Brain pericyte (primary cell): Measurements from ENCODE around the gene ZNF135.

ENCODE experiments used
- DNase-seq: peaks from one replicate; pipeline ENCODE4 v3.0.0-alpha.2; 2012; ENCODE audit warnings: low read depth, low spot score

ZNF135 gene

GRCh38 chr19:58046856-58047255, 12.2 kb upstream of the ZNF135 start:
- no peak for DNase-seq

GRCh38 chr19:58047672-58048071, 11.4 kb upstream of the ZNF135 start:
- DNase-seq: no peak

GRCh38 chr19:58052256-58052655, 6.8 kb upstream of the ZNF135 start:
- no peak for DNase-seq

GRCh38 chr19:58053480-58054156, 5.5 kb upstream of the ZNF135 start:
- no peak for DNase-seq

GRCh38 chr19:58054901-58055874, 3.9 kb upstream of the ZNF135 start:
- no peak for DNase-seq

- no peak for DNase-seq
These were observed 2.8 kb upstream of the ZNF135 start for GRCh38 chr19:58056261-58056660.

GRCh38 chr19:58056861-58057260, 2.2 kb upstream of the ZNF135 start:
- DNase-seq: no peak

- no peak for DNase-seq
These were observed 615 bp upstream of the ZNF135 start for GRCh38 chr19:58058467-58058866.

- no peak for DNase-seq
These were observed 593 bp downstream of the ZNF135 start for GRCh38 chr19:58059671-58060078.

- no peak for DNase-seq
These were observed 1.1 kb downstream of the ZNF135 start for GRCh38 chr19:58060231-58060630.

GRCh38 chr19:58063712-58064111, 4.6 kb downstream of the ZNF135 start:
- DNase-seq: no peak

GRCh38 chr19:58067240-58067912, 8.3 kb downstream of the ZNF135 start:
- DNase-seq: no peak

GRCh38 chr19:58079792-58080191, 20.7 kb downstream of the ZNF135 start:
- no peak for DNase-seq

- DNase-seq: no peak
These were observed 23.9 kb downstream of the ZNF135 start for GRCh38 chr19:58083021-58083420.

- no peak for DNase-seq
These were observed 25.7 kb downstream of the ZNF135 start for GRCh38 chr19:58084596-58085347.

- no peak for DNase-seq
These were observed 26.3 kb downstream of the ZNF135 start for GRCh38 chr19:58085348-58085875.

- DNase-seq: no peak
These were observed 28.0 kb downstream of the ZNF135 start for GRCh38 chr19:58086825-58087710.

- DNase-seq: no peak
These were observed 29.5 kb downstream of the ZNF135 start for GRCh38 chr19:58088521-58089052.

- DNase-seq: no peak
These were observed 30.8 kb downstream of the ZNF135 start for GRCh38 chr19:58089846-58090245.
